Activated T-helper 2 cell treated with anti-CD3 and anti-CD28 coated beads, Interferon-gamma antibody, Interleukin-2, Interleukin-4, amounts not matched to agents 10 μg/mL and 5 μg/mL and 100 μg/mL, durations not matched to agents 14 hours and 24 hours and 36 hours (primary cell): ENCODE data around the gene SDK2. TPM values are rescaled to one million over a fixed set of nuclear protein-coding genes. Genes with fewer than 3 reads are reported as not detected.

Experiments
- DNase-seq: peaks from one replicate; pipeline ENCODE4 v3.0.0; 2021; ENCODE audit warnings: low spot score
- H3K27ac Mint-ChIP-seq: one replicate; pipeline ENCODE4 v1.8.0; 2021; ENCODE audit warnings: mixed read lengths
- H3K27me3 Mint-ChIP-seq: one replicate; pipeline ENCODE4 v1.8.0; 2021; ENCODE audit warnings: low read depth, mixed read lengths
- H3K36me3 Mint-ChIP-seq: one replicate; pipeline ENCODE4 v1.8.0; 2021; ENCODE audit warnings: low read depth, mixed read lengths
- H3K4me1 Mint-ChIP-seq: one replicate; pipeline ENCODE4 v1.8.0; 2021; ENCODE audit warnings: low read depth, mixed read lengths
- H3K4me3 Mint-ChIP-seq: one replicate; pipeline ENCODE4 v1.8.0; 2021; ENCODE audit warnings: low read depth, mild to moderate bottlenecking, moderate library complexity, mixed read lengths
- H3K9me3 Mint-ChIP-seq: one replicate; pipeline ENCODE4 v1.8.0; 2021; ENCODE audit warnings: mixed read lengths
- intact Hi-C: fragments of 100-400 bp; cut with micrococcal nuclease; formaldehyde crosslinking; loops from one replicate; pipeline ENCODE4 v1.15.1; 2023
- total RNA-seq: library from RNA; stranded (reverse); gene quantifications from 2 replicates; pipeline ENCODE4 v1.2.3, GENCODE V29; 2022

Gene SDK2
- total RNA-seq, 1 donor from 2014 or later, result 0.07 TPM

DNA sequence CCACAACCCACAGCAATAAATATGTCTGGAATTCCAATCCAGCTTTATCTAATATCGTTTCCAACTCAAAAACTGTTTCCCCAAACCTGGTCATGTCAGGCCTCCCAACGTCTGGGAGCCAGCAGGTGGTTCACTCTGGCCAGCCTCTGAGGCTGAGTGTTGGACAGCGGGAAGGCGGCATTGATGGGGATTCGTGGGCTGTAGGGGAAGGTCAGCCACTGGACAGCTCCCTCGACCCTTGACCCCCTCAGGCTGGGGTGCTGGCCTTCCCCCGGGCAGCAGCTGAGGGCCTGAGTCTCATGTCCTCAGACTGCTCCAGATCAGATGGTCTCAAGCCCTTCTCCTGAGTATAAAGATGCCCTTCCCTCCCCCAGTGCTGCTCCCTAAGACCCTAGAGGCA lies 50.2 kb downstream of the SDK2 start:
- H3K4me1 Mint-ChIP-seq, result peaks cover 29% of the 10 kb centered on the region
- no peaks in the 10 kb centered on the region for H3K36me3 Mint-ChIP-seq
- intact Hi-C loops, result loop anchor here (10.0 kb wide), 1 partner anchor 121 kb away; no protein-coding TSS in a partner anchor
- no peak overlapping the region for H3K4me3 Mint-ChIP-seq
- no peaks in the 10 kb centered on the region for H3K27me3 Mint-ChIP-seq
- no peaks in the 10 kb centered on the region for H3K9me3 Mint-ChIP-seq
- no peak for DNase-seq
- H3K27ac Mint-ChIP-seq, result no peak overlapping the region

DNA sequence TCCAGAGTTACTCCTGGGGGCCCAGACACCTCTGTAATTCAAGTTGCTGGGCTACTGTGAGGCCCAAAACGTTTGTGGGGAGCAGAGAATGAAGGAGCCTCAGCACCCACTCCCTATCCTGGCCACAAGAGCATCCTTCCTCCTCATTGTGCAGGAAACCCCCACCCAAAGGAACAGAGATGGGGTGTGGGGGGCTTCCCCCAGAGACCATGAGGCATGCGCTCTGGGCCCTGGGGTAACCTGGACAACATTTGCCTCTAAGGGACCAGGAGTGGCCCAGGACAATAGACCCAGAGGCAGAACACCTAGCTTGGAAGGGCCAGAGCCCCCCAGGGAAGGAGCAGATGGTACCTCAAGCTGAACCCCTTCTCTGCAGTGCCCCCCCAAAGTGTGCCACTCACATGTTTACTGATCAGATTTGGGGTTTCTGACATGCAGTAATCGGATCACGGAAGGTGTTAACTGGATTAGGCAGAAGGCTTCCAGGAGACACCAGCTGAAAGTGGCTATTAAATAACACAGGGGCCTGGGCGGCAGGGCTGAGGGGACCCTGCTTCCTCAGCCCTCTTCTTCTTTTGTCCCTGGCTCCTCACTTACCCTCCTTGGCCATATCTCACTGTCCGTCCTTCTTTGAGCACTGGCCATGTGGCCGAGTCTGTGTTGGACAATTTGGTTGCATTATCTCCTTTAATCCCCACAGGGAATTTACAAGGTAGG lies 50.8 kb downstream of the SDK2 start:
- H3K4me1 Mint-ChIP-seq, result peaks cover 33% of the 10 kb centered on the region
- no peaks in the 10 kb centered on the region for H3K27me3 Mint-ChIP-seq
- H3K9me3 Mint-ChIP-seq, result no peaks in the 10 kb centered on the region
- intact Hi-C loops, result loop anchor here (10.0 kb wide), 1 partner anchor 121 kb away; no protein-coding TSS in a partner anchor
- no peaks in the 10 kb centered on the region for H3K36me3 Mint-ChIP-seq
- DNase-seq, result no peak
- no peak overlapping the region for H3K4me3 Mint-ChIP-seq
- no peak overlapping the region for H3K27ac Mint-ChIP-seq

DNA sequence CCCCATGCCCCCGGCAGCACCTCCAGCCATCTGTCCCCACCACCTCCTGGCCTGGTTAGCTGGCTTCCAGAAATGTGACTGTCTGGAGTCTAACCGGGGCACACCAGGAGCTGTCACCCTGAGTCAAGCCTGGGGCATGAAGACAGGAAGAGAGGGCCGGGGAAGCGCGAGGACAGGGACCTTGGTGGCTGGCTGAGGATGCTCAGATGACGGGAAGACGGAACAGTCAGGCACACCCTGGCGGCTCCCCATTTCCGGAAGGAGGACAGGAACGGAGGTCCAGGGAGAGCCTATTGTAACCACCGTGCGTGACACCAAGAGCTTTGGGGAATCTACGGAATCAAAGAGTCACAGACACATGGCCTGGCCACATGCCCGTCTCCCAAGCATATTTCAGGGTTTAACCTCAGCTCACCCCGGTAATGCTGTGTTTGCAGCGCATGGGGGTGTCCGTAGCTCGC lies 51.7 kb downstream of the SDK2 start:
- no peak for DNase-seq
- Mint-ChIP-seq H3K27ac (peak overlapping the region; percentile 71), H3K27me3 (no peaks in the 10 kb centered on the region), H3K4me3 (no peak overlapping the region), H3K4me1 (peaks cover 33% of the 10 kb centered on the region), H3K9me3 (no peaks in the 10 kb centered on the region), H3K36me3 (no peaks in the 10 kb centered on the region)
- intact Hi-C loops, result loop anchor here (10.0 kb wide), 1 partner anchor 122 kb away; no protein-coding TSS in a partner anchor

DNA sequence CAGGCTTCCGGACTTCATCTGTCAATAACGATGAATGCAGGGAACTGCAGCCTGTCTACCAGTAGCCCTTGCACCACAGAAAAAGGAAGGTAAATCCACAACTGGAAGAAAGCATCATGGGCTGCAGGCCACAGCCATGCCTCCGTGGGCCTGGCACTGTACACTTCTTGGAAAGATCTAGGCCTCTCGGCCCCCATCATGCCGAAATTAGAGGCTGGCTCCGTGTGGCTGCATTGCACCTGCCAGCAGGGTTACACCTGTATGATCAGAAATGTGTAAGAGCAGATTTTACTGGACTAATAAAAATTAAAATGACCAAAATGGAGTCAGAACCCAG lies 52.2 kb downstream of the SDK2 start:
- H3K4me1 Mint-ChIP-seq, result peaks cover 33% of the 10 kb centered on the region
- intact Hi-C loops, result loop anchor here (10.0 kb wide), 1 partner anchor 123 kb away; no protein-coding TSS in a partner anchor

DNA sequence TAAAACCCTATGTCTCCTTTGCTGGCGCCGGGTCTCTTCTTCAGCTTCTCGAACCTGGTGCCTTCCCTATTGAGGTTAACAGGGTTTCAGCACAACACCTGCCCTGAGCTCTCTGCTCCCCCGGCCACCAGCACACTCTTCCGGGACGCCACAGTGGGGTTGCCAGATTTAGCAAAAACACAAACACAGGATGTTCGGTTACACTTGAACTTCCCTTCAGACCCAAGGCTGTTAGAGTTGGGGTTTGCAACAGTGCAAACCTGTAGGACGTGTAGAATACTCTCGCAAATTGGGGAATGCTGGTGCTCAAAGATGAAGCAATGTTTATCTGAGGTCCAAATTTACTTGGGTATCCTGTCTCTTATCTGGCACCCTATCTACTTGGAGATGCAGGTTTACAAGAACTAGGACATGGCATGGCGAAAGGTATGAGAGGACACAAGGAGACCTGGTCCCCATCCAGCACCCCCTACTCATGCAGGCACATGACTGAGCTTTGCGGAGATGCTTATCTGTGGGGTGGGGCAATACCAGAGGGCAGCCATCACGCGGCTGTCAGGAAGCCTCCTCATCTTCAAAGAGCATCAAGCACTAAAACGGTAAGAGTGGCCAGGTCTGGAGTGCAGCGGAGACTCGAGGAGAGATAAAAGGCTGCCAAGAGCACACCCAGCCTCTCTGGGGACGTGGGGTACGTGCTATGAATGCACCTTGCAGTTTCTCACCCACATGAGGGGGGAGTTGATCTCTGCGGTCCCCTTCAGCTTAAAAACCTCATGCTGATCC lies 52.8 kb downstream of the SDK2 start:
- H3K27ac Mint-ChIP-seq, result peak overlapping the region; percentile 71
- peaks cover 33% of the 10 kb centered on the region for H3K4me1 Mint-ChIP-seq

More for the DNA sequence above, 52.2 kb downstream of the SDK2 start:
- Mint-ChIP-seq H3K9me3 (no peaks in the 10 kb centered on the region), H3K27ac (peak overlapping the region; percentile 71), H3K27me3 (no peaks in the 10 kb centered on the region), H3K4me3 (peak overlapping the region; percentile 57), H3K36me3 (no peaks in the 10 kb centered on the region)
- DNase-seq, result no peak

GRCh38 chr17:73589363-73589980 lies 54.8 kb downstream of the SDK2 start:
- Mint-ChIP-seq H3K36me3 (no peaks in the 10 kb centered on the region), H3K4me1 (peaks cover 32% of the 10 kb centered on the region), H3K4me3 (no peak overlapping the region), H3K27me3 (no peaks in the 10 kb centered on the region), H3K27ac (no peak overlapping the region), H3K9me3 (no peaks in the 10 kb centered on the region)
- intact Hi-C loops, result no loop called here
- DNase-seq, result no peak

More for the DNA sequence above, 52.8 kb downstream of the SDK2 start:
- H3K4me3 Mint-ChIP-seq, result peak overlapping the region; percentile 57
- H3K36me3 Mint-ChIP-seq, result no peaks in the 10 kb centered on the region
- DNase-seq, result peak; percentile 33
- H3K27me3 Mint-ChIP-seq, result no peaks in the 10 kb centered on the region
- no peaks in the 10 kb centered on the region for H3K9me3 Mint-ChIP-seq
- intact Hi-C loops, result loop anchor here (10.0 kb wide), 1 partner anchor 123 kb away; no protein-coding TSS in a partner anchor

- no peaks in the 10 kb centered on the region for H3K27me3 Mint-ChIP-seq
- DNase-seq, result no peak
- H3K4me3 Mint-ChIP-seq, result no peak overlapping the region
- H3K27ac Mint-ChIP-seq, result no peak overlapping the region
- H3K36me3 Mint-ChIP-seq, result no peaks in the 10 kb centered on the region
- H3K4me1 Mint-ChIP-seq, result peaks cover 31% of the 10 kb centered on the region
- H3K9me3 Mint-ChIP-seq, result no peaks in the 10 kb centered on the region
- intact Hi-C loops, result no loop called here
Observed at GRCh38 chr17:73588891-73589290, 55.4 kb downstream of the SDK2 start.

- Mint-ChIP-seq H3K36me3 (no peaks in the 10 kb centered on the region), H3K27me3 (no peaks in the 10 kb centered on the region), H3K9me3 (no peaks in the 10 kb centered on the region), H3K4me3 (no peak overlapping the region), H3K4me1 (peaks cover 29% of the 10 kb centered on the region), H3K27ac (no peak overlapping the region)
- no peak for DNase-seq
- intact Hi-C loops, result no loop called here
Observed at GRCh38 chr17:73588301-73588846, 55.9 kb downstream of the SDK2 start.

- Mint-ChIP-seq H3K9me3 (no peaks in the 10 kb centered on the region), H3K27ac (no peak overlapping the region), H3K36me3 (no peaks in the 10 kb centered on the region), H3K27me3 (no peaks in the 10 kb centered on the region), H3K4me3 (no peak overlapping the region), H3K4me1 (peaks cover 20% of the 10 kb centered on the region)
- intact Hi-C loops, result no loop called here
- no peak for DNase-seq
Observed at GRCh38 chr17:73586921-73587602, 57.2 kb downstream of the SDK2 start.

DNA sequence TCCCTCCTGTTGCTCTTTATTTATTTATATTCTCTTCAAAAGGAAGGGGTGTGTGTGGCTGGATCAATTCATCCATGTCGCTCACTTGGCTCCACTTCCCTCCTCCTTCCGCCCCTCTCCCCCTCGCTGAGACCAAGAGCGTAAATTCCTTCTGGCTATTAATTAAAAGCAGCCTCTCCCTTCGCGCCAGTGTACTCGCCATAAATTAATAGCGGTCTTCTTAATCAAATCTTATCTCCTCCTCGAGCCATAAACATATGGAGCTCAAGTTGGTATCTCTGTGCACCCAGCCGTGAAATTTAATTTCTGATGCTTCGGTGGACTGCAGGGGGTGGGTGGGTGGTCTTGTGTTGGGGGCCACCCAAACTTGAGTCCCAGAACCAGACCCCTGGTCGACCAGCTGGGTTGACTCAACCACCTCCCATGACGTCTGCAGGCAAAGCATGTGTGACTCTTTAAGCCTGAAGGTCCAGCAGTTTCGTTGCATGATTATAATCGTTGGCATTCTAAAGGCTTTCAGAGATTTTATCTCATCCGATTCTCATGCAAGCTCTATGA lies 57.9 kb downstream of the SDK2 start:
- Mint-ChIP-seq H3K9me3 (no peaks in the 10 kb centered on the region), H3K27ac (no peak overlapping the region)

GRCh38 chr17:73585583-73585982 lies 58.7 kb downstream of the SDK2 start:
- Mint-ChIP-seq H3K4me3 (no peak overlapping the region), H3K27me3 (no peaks in the 10 kb centered on the region), H3K27ac (no peak overlapping the region), H3K36me3 (no peaks in the 10 kb centered on the region), H3K4me1 (peaks cover 9% of the 10 kb centered on the region), H3K9me3 (no peaks in the 10 kb centered on the region)
- no peak for DNase-seq
- intact Hi-C loops, result no loop called here

More for the DNA sequence above, 57.9 kb downstream of the SDK2 start:
- no peak overlapping the region for H3K4me3 Mint-ChIP-seq
- peaks cover 13% of the 10 kb centered on the region for H3K4me1 Mint-ChIP-seq
- DNase-seq, result no peak
- no peaks in the 10 kb centered on the region for H3K36me3 Mint-ChIP-seq
- H3K27me3 Mint-ChIP-seq, result no peaks in the 10 kb centered on the region
- intact Hi-C loops, result no loop called here

- H3K4me3 Mint-ChIP-seq, result no peak overlapping the region
- no peaks in the 10 kb centered on the region for H3K27me3 Mint-ChIP-seq
- intact Hi-C loops, result no loop called here
- no peak overlapping the region for H3K27ac Mint-ChIP-seq
- H3K36me3 Mint-ChIP-seq, result no peaks in the 10 kb centered on the region
- peaks cover 9% of the 10 kb centered on the region for H3K4me1 Mint-ChIP-seq
- no peak for DNase-seq
- H3K9me3 Mint-ChIP-seq, result no peaks in the 10 kb centered on the region
Observed at GRCh38 chr17:73584987-73585386, 59.3 kb downstream of the SDK2 start.
